HFFc6 (cell line): ENCODE measurements around the gene HBG2. TPM values are rescaled to one million over a fixed set of nuclear protein-coding genes. Genes with fewer than 3 reads are reported as not detected.

Experiments used
- DNase-seq: peaks from one replicate; pipeline ENCODE4 v3.0.0-alpha.2; 2018
- H3K27ac Mint-ChIP-seq: 2 replicates; pipeline ENCODE4 v1.8.0; 2020; ENCODE audit warnings: mild to moderate bottlenecking, mixed read lengths
- H3K27me3 Mint-ChIP-seq: 2 replicates; pipeline ENCODE4 v1.8.0; 2021; ENCODE audit warnings: mild to moderate bottlenecking, moderate library complexity, mixed read lengths; ENCODE audit not compliant: insufficient read depth
- H3K36me3 Mint-ChIP-seq: 2 replicates; pipeline ENCODE4 v1.8.0; 2021; ENCODE audit warnings: low read depth, mixed read lengths
- H3K4me1 Mint-ChIP-seq: 2 replicates; pipeline ENCODE4 v1.8.0; 2020; ENCODE audit warnings: low read depth, mixed read lengths
- H3K4me3 Mint-ChIP-seq: 2 replicates; pipeline ENCODE4 v1.8.0; 2020; ENCODE audit warnings: mild to moderate bottlenecking, moderate library complexity, mixed read lengths
- H3K9me3 Mint-ChIP-seq: 2 replicates; pipeline ENCODE4 v1.8.0; 2020; ENCODE audit warnings: mild to moderate bottlenecking, mixed read lengths
- CTCF ChIP-seq: fragments of 200-600 bp; sonication (generic); IDR thresholded peaks from 2 replicates; pipeline ENCODE4 v1.5.0; 2021; ENCODE audit warnings: antibody characterized with exemption, mild to moderate bottlenecking
- total RNA-seq, 6 experiments: library from RNA; stranded (reverse); fragmentation: NEBNext Ultra II Directional; extraction: Animal tissue kit (Norgen Biotek cat#: 25700); gene quantifications; 2 replicates in 1 of 6; 3 replicates in 5 of 6; pipeline ENCODE4 v1.2.3, GENCODE V29; 2021

HBG2 gene
- total RNA-seq, 6 experiments from 2014 or later = not detected

GRCh38 chr11:5231111-5231510 lies 23.5 kb downstream of the HBG2 start:
- no peak for TF ChIP-seq CTCF
- Mint-ChIP-seq H3K4me1 (peaks cover 22% of the 10 kb centered on the region), H3K36me3 (no peaks in the 10 kb centered on the region), H3K27me3 (no peaks in the 10 kb centered on the region), H3K27ac (no peak overlapping the region), H3K4me3 (no peak overlapping the region), H3K9me3 (no peaks in the 10 kb centered on the region)
- DNase-seq = no peak

DNA sequence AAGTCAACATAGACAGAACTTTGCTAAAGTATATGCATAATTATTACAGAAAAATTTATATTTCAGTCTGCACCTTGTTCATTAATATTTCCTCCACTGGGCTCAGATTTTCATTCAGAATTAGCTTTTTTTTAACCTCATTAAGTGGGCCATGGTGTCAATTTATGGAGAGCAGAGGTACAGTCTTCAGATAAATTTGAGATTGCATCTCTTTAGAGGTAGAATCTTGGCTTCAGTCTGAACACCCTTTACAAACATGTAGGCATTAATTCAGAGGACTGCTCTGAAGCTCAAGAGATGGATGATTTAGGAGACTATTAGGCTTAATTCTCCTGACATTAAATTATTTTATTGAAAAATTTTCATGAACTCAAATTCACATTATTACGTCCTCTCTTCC lies 24.3 kb downstream of the HBG2 start:
- Mint-ChIP-seq H3K9me3 (no peaks in the 10 kb centered on the region), H3K4me1 (peaks cover 22% of the 10 kb centered on the region), H3K4me3 (no peak overlapping the region), H3K27ac (no peak overlapping the region), H3K27me3 (no peaks in the 10 kb centered on the region), H3K36me3 (no peaks in the 10 kb centered on the region)
- no peak for TF ChIP-seq CTCF
- no peak for DNase-seq

- TF ChIP-seq CTCF = no peak
- H3K9me3 Mint-ChIP-seq = no peaks in the 10 kb centered on the region
- H3K27ac Mint-ChIP-seq = no peak overlapping the region
- H3K4me1 Mint-ChIP-seq = peaks cover 22% of the 10 kb centered on the region
- no peak overlapping the region for H3K4me3 Mint-ChIP-seq
- no peaks in the 10 kb centered on the region for H3K27me3 Mint-ChIP-seq
- DNase-seq = no peak
- H3K36me3 Mint-ChIP-seq = no peaks in the 10 kb centered on the region
Observed at GRCh38 chr11:5229796-5230195, 24.8 kb downstream of the HBG2 start.

DNA sequence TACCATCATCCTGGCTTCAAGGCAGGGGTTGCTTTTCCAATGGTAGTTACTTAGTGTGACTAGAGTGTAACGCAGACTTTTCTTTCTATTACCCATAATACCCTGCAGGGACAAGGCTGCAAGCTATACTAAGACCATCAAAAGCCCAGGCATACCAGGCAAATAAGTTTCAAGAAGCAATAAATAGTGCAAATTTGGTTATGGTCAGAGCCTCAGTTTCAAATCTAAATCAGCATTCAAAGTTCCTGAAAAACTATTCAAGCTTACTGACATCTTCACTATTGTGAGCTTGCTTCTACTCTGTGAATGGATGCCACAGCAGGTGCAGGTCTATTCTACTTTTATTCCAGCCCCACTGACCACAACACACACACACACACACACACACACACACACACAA lies 25.2 kb downstream of the HBG2 start:
- Mint-ChIP-seq H3K27ac (no peak overlapping the region), H3K36me3 (no peaks in the 10 kb centered on the region), H3K9me3 (no peaks in the 10 kb centered on the region), H3K4me3 (no peak overlapping the region), H3K27me3 (no peaks in the 10 kb centered on the region), H3K4me1 (peaks cover 19% of the 10 kb centered on the region)
- TF ChIP-seq CTCF = no peak
- no peak for DNase-seq

DNA sequence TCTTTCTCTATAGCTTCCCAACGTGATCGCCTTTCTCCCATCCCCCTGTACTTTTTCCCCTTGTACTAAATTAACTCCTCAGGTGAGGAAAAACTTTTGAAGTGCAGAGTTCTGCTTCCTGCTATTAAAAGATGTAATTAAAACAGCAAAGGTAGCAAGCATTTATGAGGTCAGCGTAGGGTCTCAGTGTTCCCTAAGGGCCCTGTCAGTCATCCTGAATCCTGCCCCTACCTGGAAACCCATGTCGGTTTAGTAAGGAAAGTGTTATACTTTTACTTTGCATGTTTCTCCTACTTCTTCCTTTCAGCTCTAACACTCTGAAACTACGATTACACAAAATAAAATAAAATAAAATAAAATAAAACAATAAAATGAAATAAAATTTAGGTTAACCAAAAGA lies 26.5 kb downstream of the HBG2 start:
- Mint-ChIP-seq H3K27me3 (no peaks in the 10 kb centered on the region), H3K4me1 (peaks cover 21% of the 10 kb centered on the region), H3K27ac (no peak overlapping the region), H3K9me3 (no peaks in the 10 kb centered on the region), H3K4me3 (no peak overlapping the region), H3K36me3 (no peaks in the 10 kb centered on the region)
- DNase-seq = no peak
- no peak for TF ChIP-seq CTCF

- H3K36me3 Mint-ChIP-seq = no peaks in the 10 kb centered on the region
- H3K9me3 Mint-ChIP-seq = no peaks in the 10 kb centered on the region
- H3K4me3 Mint-ChIP-seq = no peak overlapping the region
- TF ChIP-seq CTCF = no peak
- H3K27me3 Mint-ChIP-seq = no peaks in the 10 kb centered on the region
- H3K4me1 Mint-ChIP-seq = peaks cover 21% of the 10 kb centered on the region
- no peak overlapping the region for H3K27ac Mint-ChIP-seq
- DNase-seq = no peak
Observed at GRCh38 chr11:5227681-5228080, 26.9 kb downstream of the HBG2 start.
